GM20000 (cell line): ENCODE measurements around the gene PORCN.

Experiments
- DNase-seq: peaks from one replicate; pipeline ENCODE4 v3.0.0; 2012; ENCODE audit warnings: low spot score
- CTCF ChIP-seq: IDR thresholded peaks from 2 replicates; pipeline ENCODE4 v1.5.1; 2012; ENCODE audit warnings: mild to moderate bottlenecking, control low read depth; ENCODE audit errors: extremely low read depth, missing control alignments

PORCN gene

GRCh38 chrX:48530736-48531135 is 21.9 kb downstream of the PORCN start:
- no peak for DNase-seq
- no peak for TF ChIP-seq CTCF

GRCh38 chrX:48531358-48531959 is 22.7 kb downstream of the PORCN start:
- TF ChIP-seq CTCF, result no peak
- DNase-seq, result no peak

GRCh38 chrX:48532161-48532560 is 23.4 kb downstream of the PORCN start:
- TF ChIP-seq CTCF, result no peak
- no peak for DNase-seq

- DNase-seq, result no peak
- TF ChIP-seq CTCF, result no peak
These were observed 24.4 kb downstream of the PORCN start for GRCh38 chrX:48533165-48533564.

- TF ChIP-seq CTCF, result no peak
- no peak for DNase-seq
These were observed 30.0 kb downstream of the PORCN start for GRCh38 chrX:48538641-48539344.

GRCh38 chrX:48539345-48540027 is 30.7 kb downstream of the PORCN start, which contains the start of gene TBC1D25:
TSS of gene TBC1D25 (plus strand) at chrX:48539714. CDS start at chrX:48539798, 84 bp downstream.
- TF ChIP-seq CTCF, result peak; percentile 40

GRCh38 chrX:48540028-48540375 is 31.2 kb downstream of the PORCN start:
- TF ChIP-seq CTCF, result no peak
- peak; percentile 56 for DNase-seq

More at GRCh38 chrX:48539345-48540027, 30.7 kb downstream of the PORCN start, which contains the start of gene TBC1D25:
- DNase-seq, result peak; percentile 89
